ENCODE results near the gene USP33. TPM values are rescaled to one million over a fixed set of nuclear protein-coding genes. Genes with fewer than 3 reads are reported as not detected.

The USP33 gene
- total RNA-seq, 1 experiment from 2014 or later: 52.9 TPM

GRCh38 chr1:77732090-77732489 lies 27.6 kb downstream of the USP33 start:
- no peak for TF ChIP-seq CTCF (IDR thresholded peaks at IDR 0.05; ENCODE audit: unreplicated experiment)
- Mint-ChIP-seq H3K27ac (ENCODE audit: unreplicated experiment) (no peak overlapping the region), H3K4me1 (ENCODE audit: low read depth, unreplicated experiment) (no peaks in the 10 kb centered on the region), H3K4me3 (ENCODE audit: low read depth, unreplicated experiment) (no peak overlapping the region), H3K9me3 (ENCODE audit: low read depth, unreplicated experiment) (no peaks in the 10 kb centered on the region), H3K27me3 (ENCODE audit: unreplicated experiment) (no peaks in the 10 kb centered on the region), H3K36me3 (ENCODE audit: insufficient read depth, unreplicated experiment) (peaks cover 23% of the 10 kb centered on the region)
- no peak for DNase-seq
- CTCF ChIA-PET: interaction anchor here (0.7 kb wide), 2 partner anchors 13 to 157 kb away, joined by 3 to 7 read pairs; no protein-coding TSS in a partner anchor
- no TSS peak for BruUV-seq (replicated peaks)
- intact Hi-C loops (cut with micrococcal nuclease; ENCODE audit: unreplicated experiment): no loop called here

GRCh38 chr1:77725706-77726105 lies 33.9 kb downstream of the USP33 start:
- DNase-seq: no peak
- no peaks in the 10 kb centered on the region for H3K27me3 Mint-ChIP-seq (ENCODE audit: unreplicated experiment)
- no peak overlapping the region for H3K4me3 Mint-ChIP-seq (ENCODE audit: low read depth, unreplicated experiment)
- TF ChIP-seq CTCF (IDR thresholded peaks at IDR 0.05; ENCODE audit: unreplicated experiment): no peak
- peaks cover 45% of the 10 kb centered on the region for H3K36me3 Mint-ChIP-seq (ENCODE audit: insufficient read depth, unreplicated experiment)
- H3K27ac Mint-ChIP-seq (ENCODE audit: unreplicated experiment): no peak overlapping the region
- CTCF ChIA-PET: no interaction called here
- H3K4me1 Mint-ChIP-seq (ENCODE audit: low read depth, unreplicated experiment): no peaks in the 10 kb centered on the region
- BruUV-seq (replicated peaks): no TSS peak
- intact Hi-C loops (cut with micrococcal nuclease; ENCODE audit: unreplicated experiment): no loop called here
- no peaks in the 10 kb centered on the region for H3K9me3 Mint-ChIP-seq (ENCODE audit: low read depth, unreplicated experiment)

- no TSS peak for BruUV-seq (replicated peaks)
- TF ChIP-seq CTCF (IDR thresholded peaks at IDR 0.05; ENCODE audit: unreplicated experiment): no peak
- no peaks in the 10 kb centered on the region for H3K4me1 Mint-ChIP-seq (ENCODE audit: low read depth, unreplicated experiment)
- H3K27ac Mint-ChIP-seq (ENCODE audit: unreplicated experiment): no peak overlapping the region
- CTCF ChIA-PET: interaction anchor here (0.6 kb wide), 1 partner anchor 1988 kb away, joined by 3 read pairs; no protein-coding TSS in a partner anchor
- intact Hi-C loops (cut with micrococcal nuclease; ENCODE audit: unreplicated experiment): no loop called here
- H3K4me3 Mint-ChIP-seq (ENCODE audit: low read depth, unreplicated experiment): no peak overlapping the region
- H3K36me3 Mint-ChIP-seq (ENCODE audit: insufficient read depth, unreplicated experiment): peaks cover 47% of the 10 kb centered on the region
- no peaks in the 10 kb centered on the region for H3K9me3 Mint-ChIP-seq (ENCODE audit: low read depth, unreplicated experiment)
- DNase-seq: no peak
- H3K27me3 Mint-ChIP-seq (ENCODE audit: unreplicated experiment): no peaks in the 10 kb centered on the region
Observed at GRCh38 chr1:77718181-77718580, 41.5 kb downstream of the USP33 start.

GRCh38 chr1:77716065-77716464 lies 43.6 kb downstream of the USP33 start:
- Mint-ChIP-seq H3K27ac (ENCODE audit: unreplicated experiment) (no peak overlapping the region), H3K36me3 (ENCODE audit: insufficient read depth, unreplicated experiment) (peaks cover 30% of the 10 kb centered on the region), H3K9me3 (ENCODE audit: low read depth, unreplicated experiment) (no peaks in the 10 kb centered on the region), H3K4me3 (ENCODE audit: low read depth, unreplicated experiment) (no peak overlapping the region), H3K27me3 (ENCODE audit: unreplicated experiment) (no peaks in the 10 kb centered on the region), H3K4me1 (ENCODE audit: low read depth, unreplicated experiment) (no peaks in the 10 kb centered on the region)
- intact Hi-C loops (cut with micrococcal nuclease; ENCODE audit: unreplicated experiment): no loop called here
- CTCF ChIA-PET: no interaction called here
- DNase-seq: no peak
- TF ChIP-seq CTCF (IDR thresholded peaks at IDR 0.05; ENCODE audit: unreplicated experiment): no peak
- BruUV-seq (replicated peaks): no TSS peak
